K562 (cell line): ENCODE data around the gene ERCC1. TPM values are rescaled to one million over a fixed set of nuclear protein-coding genes. Genes with fewer than 3 reads are reported as not detected.

ENCODE experiments used
- ARID2 ChIP-seq: fragments of 450-650 bp; IDR thresholded peaks from 2 replicates; pipeline ENCODE4 v1.6.1; 2017; ENCODE audit warnings: antibody characterized with exemption, mild to moderate bottlenecking
- ATF1 ChIP-seq, 2 experiments: fragments of 450-650 bp in 1 of 2; IDR thresholded peaks; 2 replicates each; pipeline ENCODE4 v1.6.1; 2016; ENCODE audit warnings: missing compliant biosample characterization in 1 of 2, missing genetic modification characterization in 1 of 2
- EHMT2 ChIP-seq: fragments of 450-650 bp; IDR thresholded peaks from 2 replicates; pipeline ENCODE4 v1.6.1; 2018; ENCODE audit warnings: antibody characterized with exemption
- HIVEP1 ChIP-seq: fragments of 250-450 bp; sonication (Bioruptor Pico); IDR thresholded peaks from 2 replicates; pipeline ENCODE4 v1.4.0; 2020; ENCODE audit warnings: mild to moderate bottlenecking
- HSF4 ChIP-seq: fragments of 250-450 bp; sonication (Bioruptor Pico); IDR thresholded peaks from 2 replicates; pipeline ENCODE4 v2.1.2; 2022; ENCODE audit warnings: mild to moderate bottlenecking, moderate library complexity, borderline replicate concordance
- JUND ChIP-seq, 2 experiments: IDR thresholded peaks; 2 replicates in 1 of 2; 3 replicates in 1 of 2; pipeline ENCODE4 v1.6.1; 2011; ENCODE audit warnings: borderline replicate concordance in 2 of 2, low read depth in 2 of 2, low read length in 2 of 2, improper control_type of control experiment in 1 of 2, missing biosample characterization in 1 of 2, missing genetic modification characterization in 1 of 2, missing genetic modification reagents in 1 of 2
- KLF13 ChIP-seq: fragments of 450-650 bp; IDR thresholded peaks from 2 replicates; pipeline ENCODE4 v1.6.1; 2016; ENCODE audit warnings: missing genetic modification characterization, low read depth, mild to moderate bottlenecking, missing compliant biosample characterization, moderate library complexity, borderline replicate concordance
- MTA2 ChIP-seq: fragments of 450-650 bp; IDR thresholded peaks from 2 replicates; pipeline ENCODE4 v1.6.1; 2016; ENCODE audit warnings: low read depth
- NCOA1 ChIP-seq: fragments of 450-650 bp; IDR thresholded peaks from 2 replicates; pipeline ENCODE4 v1.6.1; 2016; ENCODE audit warnings: low read depth
- POLR2A ChIP-seq: fragments of 450-650 bp; conservative IDR thresholded peaks from 2 replicates; pipeline ENCODE4 v1.6.1; 2016
- SREBF2 ChIP-seq: sonication (generic); formaldehyde crosslinking; IDR thresholded peaks from 2 replicates; pipeline ENCODE4 v1.4.0; 2020; ENCODE audit warnings: mild to moderate bottlenecking, missing genetic modification reagents
- SUPT5H ChIP-seq: fragments of 450-650 bp; IDR thresholded peaks from 2 replicates; pipeline ENCODE4 v1.6.1; 2016
- TFAM ChIP-seq: fragments of 250-450 bp; sonication (Bioruptor Pico); conservative IDR thresholded peaks from 2 replicates; pipeline ENCODE4 v1.5.0; 2021; ENCODE audit warnings: mild to moderate bottlenecking, moderate library complexity
- U2AF2 ChIP-seq: fragments of 200-400 bp; formaldehyde crosslinking; optimal IDR thresholded peaks from 2 replicates; pipeline ENCODE3; 2017; ENCODE audit warnings: low read depth, mild to moderate bottlenecking, low read length
- ZKSCAN1 ChIP-seq: fragments of 150-350 bp; IDR thresholded peaks from 2 replicates; pipeline ENCODE4 v1.6.1; 2016; ENCODE audit warnings: low read depth, low read length
- polyA plus RNA-seq, 8 experiments: library from polyadenylated mRNA; depleted of rRNA in 4 of 8; stranded (reverse) in 5 of 8; unstranded in 3 of 8; fragments of >200 nt; fragmentation: Nextera tagmentation in 2 of 8; fragmentation: Illumina TruSeq in 1 of 8; extraction: Ambion mirVana in 2 of 8; extraction: Trizol in 1 of 8; gene quantifications; 2 replicates each; pipeline versions ENCODE4 v1.2.1 to v1.2.3, GENCODE V29; 2011 to 2014; ENCODE audit warnings: inconsistent platforms in 1 of 8, missing spikeins in 1 of 8
- total RNA-seq, 7 experiments: library from RNA; depleted of rRNA in 6 of 7; stranded (reverse); fragments of >200 nt in 6 of 7; fragmentation: Illumina TruSeq in 2 of 7; extraction: Trizol in 2 of 7; gene quantifications; 2 replicates each; pipeline versions ENCODE4 v1.2.1 to v1.2.3, GENCODE V29; 2011 to 2021; ENCODE audit warnings: low replicate concordance in 1 of 7
- TF ChIP-seq, protein P1 (sequence below): fragments of 450-650 bp; IDR thresholded peaks from 2 replicates; pipeline ENCODE4 v1.7.1; 2018; ENCODE audit warnings: mild to moderate bottlenecking, low read depth; ENCODE audit not compliant: partially characterized antibody
- TF ChIP-seq, protein P2 (sequence below): sonication (generic); formaldehyde crosslinking; IDR thresholded peaks from 2 replicates; pipeline ENCODE4 v1.8.0; 2022; ENCODE audit warnings: mild to moderate bottlenecking, missing genetic modification reagents, borderline replicate concordance
- TF ChIP-seq, protein P3 (sequence below): fragments of 250-450 bp; sonication (Bioruptor Pico); IDR thresholded peaks from 2 replicates; pipeline ENCODE4 v1.8.0; 2021; ENCODE audit warnings: borderline replicate concordance, mild to moderate bottlenecking, moderate library complexity; ENCODE audit not compliant: poor library complexity, severe bottlenecking
- TF ChIP-seq, protein P4 (sequence below): sonication (generic); formaldehyde crosslinking; IDR thresholded peaks from 2 replicates; pipeline ENCODE4 v1.8.1; 2023; ENCODE audit warnings: mild to moderate bottlenecking, missing genetic modification reagents

The ERCC1 gene
- total and polyA plus RNA-seq, 9 of the 15 experiments (the other 6 are each of a cell fraction or from before 2014, with no cell fraction given), result 9.3 to 92.6 (median 60.0) TPM

DNA sequence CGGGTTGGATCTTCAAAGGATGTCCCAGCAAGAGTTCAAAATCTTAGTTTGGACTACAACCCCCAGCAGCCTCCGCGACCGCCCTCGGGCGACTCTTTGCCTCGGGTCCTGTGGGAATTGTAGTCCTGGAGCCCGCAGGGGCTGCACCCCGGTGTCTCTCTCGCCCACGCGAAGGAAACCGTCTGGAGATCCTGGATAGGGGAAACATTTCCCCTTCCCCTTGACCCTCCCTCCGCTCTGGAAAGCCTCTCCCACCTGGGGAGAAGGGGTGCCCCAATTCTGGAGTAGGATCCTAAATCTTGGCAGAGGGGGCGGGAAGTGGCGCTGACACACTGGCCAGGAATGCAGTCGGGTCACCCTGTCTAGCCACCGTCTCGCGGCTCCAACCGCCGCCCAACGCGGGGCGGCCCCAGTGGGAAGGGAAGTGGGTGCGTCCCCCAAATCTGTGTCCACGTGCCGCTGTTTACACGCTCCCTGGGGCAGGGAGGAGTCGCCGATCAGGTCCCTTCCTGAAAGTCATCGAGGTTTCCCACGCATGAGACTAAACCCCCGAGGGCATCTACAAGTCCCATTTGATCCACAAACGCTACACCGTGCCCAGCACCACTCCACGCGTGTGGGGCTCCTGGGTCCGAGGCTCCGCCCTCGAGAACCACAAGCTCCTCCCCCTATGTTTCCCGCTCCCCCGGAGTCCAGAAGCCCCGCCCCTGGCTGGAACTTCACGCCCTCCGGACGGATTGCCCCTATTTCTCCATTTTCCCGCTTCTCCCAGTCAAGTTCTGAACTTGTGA is 18.1 kb downstream of the ERCC1 start (continued):
- TF ChIP-seq, protein P1, sequence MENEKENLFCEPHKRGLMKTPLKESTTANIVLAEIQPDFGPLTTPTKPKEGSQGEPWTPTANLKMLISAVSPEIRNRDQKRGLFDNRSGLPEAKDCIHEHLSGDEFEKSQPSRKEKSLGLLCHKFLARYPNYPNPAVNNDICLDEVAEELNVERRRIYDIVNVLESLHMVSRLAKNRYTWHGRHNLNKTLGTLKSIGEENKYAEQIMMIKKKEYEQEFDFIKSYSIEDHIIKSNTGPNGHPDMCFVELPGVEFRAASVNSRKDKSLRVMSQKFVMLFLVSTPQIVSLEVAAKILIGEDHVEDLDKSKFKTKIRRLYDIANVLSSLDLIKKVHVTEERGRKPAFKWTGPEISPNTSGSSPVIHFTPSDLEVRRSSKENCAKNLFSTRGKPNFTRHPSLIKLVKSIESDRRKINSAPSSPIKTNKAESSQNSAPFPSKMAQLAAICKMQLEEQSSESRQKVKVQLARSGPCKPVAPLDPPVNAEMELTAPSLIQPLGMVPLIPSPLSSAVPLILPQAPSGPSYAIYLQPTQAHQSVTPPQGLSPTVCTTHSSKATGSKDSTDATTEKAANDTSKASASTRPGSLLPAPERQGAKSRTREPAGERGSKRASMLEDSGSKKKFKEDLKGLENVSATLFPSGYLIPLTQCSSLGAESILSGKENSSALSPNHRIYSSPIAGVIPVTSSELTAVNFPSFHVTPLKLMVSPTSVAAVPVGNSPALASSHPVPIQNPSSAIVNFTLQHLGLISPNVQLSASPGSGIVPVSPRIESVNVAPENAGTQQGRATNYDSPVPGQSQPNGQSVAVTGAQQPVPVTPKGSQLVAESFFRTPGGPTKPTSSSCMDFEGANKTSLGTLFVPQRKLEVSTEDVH, result peak; percentile 59
- TF ChIP-seq TFAM (CRISPR knock-in tag), result no peak
- TF ChIP-seq, protein P2, sequence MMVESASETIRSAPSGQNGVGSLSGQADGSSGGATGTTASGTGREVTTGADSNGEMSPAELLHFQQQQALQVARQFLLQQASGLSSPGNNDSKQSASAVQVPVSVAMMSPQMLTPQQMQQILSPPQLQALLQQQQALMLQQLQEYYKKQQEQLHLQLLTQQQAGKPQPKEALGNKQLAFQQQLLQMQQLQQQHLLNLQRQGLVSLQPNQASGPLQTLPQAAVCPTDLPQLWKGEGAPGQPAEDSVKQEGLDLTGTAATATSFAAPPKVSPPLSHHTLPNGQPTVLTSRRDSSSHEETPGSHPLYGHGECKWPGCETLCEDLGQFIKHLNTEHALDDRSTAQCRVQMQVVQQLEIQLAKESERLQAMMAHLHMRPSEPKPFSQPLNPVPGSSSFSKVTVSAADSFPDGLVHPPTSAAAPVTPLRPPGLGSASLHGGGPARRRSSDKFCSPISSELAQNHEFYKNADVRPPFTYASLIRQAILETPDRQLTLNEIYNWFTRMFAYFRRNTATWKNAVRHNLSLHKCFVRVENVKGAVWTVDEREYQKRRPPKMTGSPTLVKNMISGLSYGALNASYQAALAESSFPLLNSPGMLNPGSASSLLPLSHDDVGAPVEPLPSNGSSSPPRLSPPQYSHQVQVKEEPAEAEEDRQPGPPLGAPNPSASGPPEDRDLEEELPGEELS (CRISPR knock-in tag), result no peak
- TF ChIP-seq JUND (IDR thresholded peaks at IDR 0.05; ENCODE audit: borderline replicate concordance, low read depth, low read length), result peak; percentile 67; the same call in 1 of the 2 replicates
- TF ChIP-seq JUND (tag; IDR thresholded peaks at IDR 0.05; ENCODE audit: borderline replicate concordance, low read depth, low read length), result peak; percentile 64; the same call in 2 of the 3 replicates
- TF ChIP-seq NCOA1, result 0 out of 2 replicates have a peak, but pooled peaks have one; percentile 13
- 0 out of 2 replicates have a peak, but pooled peaks have one; percentile 33 for TF ChIP-seq ZKSCAN1
- no peak for TF ChIP-seq EHMT2
- no peak for TF ChIP-seq SREBF2 (CRISPR knock-in tag)
- peak; percentile 13; the same call in 1 of the 2 replicates for TF ChIP-seq KLF13
- no peak for TF ChIP-seq HSF4 (CRISPR knock-in tag)
- TF ChIP-seq MTA2, result peak; percentile 70
- no peak for TF ChIP-seq ARID2
- TF ChIP-seq, protein P3, sequence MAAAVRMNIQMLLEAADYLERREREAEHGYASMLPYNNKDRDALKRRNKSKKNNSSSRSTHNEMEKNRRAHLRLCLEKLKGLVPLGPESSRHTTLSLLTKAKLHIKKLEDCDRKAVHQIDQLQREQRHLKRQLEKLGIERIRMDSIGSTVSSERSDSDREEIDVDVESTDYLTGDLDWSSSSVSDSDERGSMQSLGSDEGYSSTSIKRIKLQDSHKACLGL (CRISPR knock-in tag), result no peak
- TF ChIP-seq, protein P4, sequence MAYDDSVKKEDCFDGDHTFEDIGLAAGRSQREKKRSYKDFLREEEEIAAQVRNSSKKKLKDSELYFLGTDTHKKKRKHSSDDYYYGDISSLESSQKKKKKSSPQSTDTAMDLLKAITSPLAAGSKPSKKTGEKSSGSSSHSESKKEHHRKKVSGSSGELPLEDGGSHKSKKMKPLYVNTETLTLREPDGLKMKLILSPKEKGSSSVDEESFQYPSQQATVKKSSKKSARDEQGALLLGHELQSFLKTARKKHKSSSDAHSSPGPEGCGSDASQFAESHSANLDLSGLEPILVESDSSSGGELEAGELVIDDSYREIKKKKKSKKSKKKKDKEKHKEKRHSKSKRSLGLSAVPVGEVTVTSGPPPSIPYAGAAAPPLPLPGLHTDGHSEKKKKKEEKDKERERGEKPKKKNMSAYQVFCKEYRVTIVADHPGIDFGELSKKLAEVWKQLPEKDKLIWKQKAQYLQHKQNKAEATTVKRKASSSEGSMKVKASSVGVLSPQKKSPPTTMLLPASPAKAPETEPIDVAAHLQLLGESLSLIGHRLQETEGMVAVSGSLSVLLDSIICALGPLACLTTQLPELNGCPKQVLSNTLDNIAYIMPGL (CRISPR knock-in tag), result peak; percentile 54; the same call in 1 of the 2 replicates
- TF ChIP-seq HIVEP1 (CRISPR knock-in tag), result 0 out of 2 replicates have a peak, but pooled peaks have one; percentile 60
- TF ChIP-seq SUPT5H, result peak; percentile 51
- no peak for TF ChIP-seq U2AF2
- TF ChIP-seq POLR2A, result peak; percentile 61
- no peak for TF ChIP-seq ATF1 (CRISPR knock-in tag; IDR thresholded peaks at IDR 0.05)
- peak; percentile 47; the same call in 1 of the 2 replicates for TF ChIP-seq ATF1 (tag; IDR thresholded peaks at IDR 0.05)
